Hematopoietic multipotent progenitor cell (in vitro differentiated cells): ENCODE data around the gene ABCC1. TPM values are rescaled to one million over a fixed set of nuclear protein-coding genes. Genes with fewer than 3 reads are reported as not detected.
"Not testable (repeated sequence)": the region's sequence is repeated elsewhere in the genome, so short reads cannot be mapped to it uniquely, and the experiment has no call there.

Source experiments
- DNase-seq, 3 donors: peaks; one replicate each; pipeline ENCODE4 v3.0.0-alpha.2; 2011 to 2015; ENCODE audit warnings: low read depth in 2 of 3, low spot score in 2 of 3
- total RNA-seq: library from RNA; depleted of rRNA; stranded (reverse); fragments of >200 nt; gene quantifications from one replicate; pipeline ENCODE4 v1.2.3, GENCODE V29; 2012

ABCC1 gene
- total RNA-seq, 1 donor: 168 TPM

- DNase-seq: no peak
These were observed 14.0 kb downstream of the ABCC1 start for GRCh38 chr16:15963307-15963910.

GRCh38 chr16:15966420-15966819, 17.0 kb downstream of the ABCC1 start:
- no peak for DNase-seq

GRCh38 chr16:15966836-15967546, 17.6 kb downstream of the ABCC1 start:
- DNase-seq: no peak

- no peak for DNase-seq
These were observed 18.4 kb downstream of the ABCC1 start for GRCh38 chr16:15967655-15968315.

GRCh38 chr16:15970202-15970601, 20.8 kb downstream of the ABCC1 start:
- peak in 1 of 3 donors; percentile 45 for DNase-seq

GRCh38 chr16:15970743-15971439, 21.5 kb downstream of the ABCC1 start:
- no peak for DNase-seq

GRCh38 chr16:15971440-15971815, 22.0 kb downstream of the ABCC1 start:
- DNase-seq: no peak

GRCh38 chr16:15972046-15972868, 22.8 kb downstream of the ABCC1 start:
- DNase-seq: no peak

GRCh38 chr16:15973421-15973820, 24.0 kb downstream of the ABCC1 start:
- no peak for DNase-seq

- DNase-seq: no peak
These were observed 24.6 kb downstream of the ABCC1 start for GRCh38 chr16:15974057-15974456.

- no peak for DNase-seq
These were observed 25.8 kb downstream of the ABCC1 start for GRCh38 chr16:15975172-15975571.

GRCh38 chr16:15976225-15976812, 26.9 kb downstream of the ABCC1 start:
- no peak for DNase-seq

- no peak for DNase-seq
These were observed 27.7 kb downstream of the ABCC1 start for GRCh38 chr16:15976929-15977637.

- DNase-seq: no peak
These were observed 30.4 kb downstream of the ABCC1 start for GRCh38 chr16:15979801-15980200.

GRCh38 chr16:15980329-15980728, 30.9 kb downstream of the ABCC1 start:
- no peak for DNase-seq

- no peak for DNase-seq
These were observed 32.0 kb downstream of the ABCC1 start for GRCh38 chr16:15981382-15981781.

GRCh38 chr16:15982194-15982915, 32.9 kb downstream of the ABCC1 start:
- not testable (repeated sequence) for DNase-seq

- no peak for DNase-seq
These were observed 34.5 kb downstream of the ABCC1 start for GRCh38 chr16:15983898-15984297.

- DNase-seq: no peak
These were observed 35.7 kb downstream of the ABCC1 start for GRCh38 chr16:15985144-15985543.
